Calu3 (cell line): ENCODE data around the gene LILRA2. TPM values are rescaled to one million over a fixed set of nuclear protein-coding genes. Genes with fewer than 3 reads are reported as not detected.

Experiments used
- BruUV-seq: library from RNA; stranded (reverse); fragments of 400-500 nt; replicated peaks from 2 replicates; lab custom pipeline; 2021; lab: Mats Ljungman, UMichigan
- CTCF ChIA-PET: fragments of 300-600 bp; sonication (Branson Sonifier 250); formaldehyde crosslinking; loops from one replicate; lab custom pipeline; 2022; ENCODE audit warnings: antibody characterized with exemption; lab: Charles Lee
- DNase-seq: peaks from one replicate; pipeline ENCODE4 v3.0.0; 2022
- H3K27ac Mint-ChIP-seq: one replicate; pipeline ENCODE4 v1.8.0; 2022; ENCODE audit warnings: mixed read lengths; ENCODE audit not compliant: unreplicated experiment
- H3K27me3 Mint-ChIP-seq: one replicate; pipeline ENCODE4 v1.8.0; 2022; ENCODE audit warnings: mixed read lengths; ENCODE audit not compliant: unreplicated experiment
- H3K36me3 Mint-ChIP-seq: one replicate; pipeline ENCODE4 v1.8.0; 2022; ENCODE audit warnings: mild to moderate bottlenecking, moderate library complexity, mixed read lengths; ENCODE audit not compliant: insufficient read depth, unreplicated experiment
- H3K4me1 Mint-ChIP-seq: one replicate; pipeline ENCODE4 v1.8.0; 2022; ENCODE audit warnings: mild to moderate bottlenecking, low read depth, mixed read lengths; ENCODE audit not compliant: unreplicated experiment
- H3K4me3 Mint-ChIP-seq: one replicate; pipeline ENCODE4 v1.8.0; 2022; ENCODE audit warnings: mild to moderate bottlenecking, low read depth, moderate library complexity, mixed read lengths; ENCODE audit not compliant: unreplicated experiment
- H3K9me3 Mint-ChIP-seq: one replicate; pipeline ENCODE4 v1.8.0; 2022; ENCODE audit warnings: low read depth, mixed read lengths; ENCODE audit not compliant: unreplicated experiment
- intact Hi-C: fragments of 100-400 bp; cut with micrococcal nuclease; formaldehyde crosslinking; loops from one replicate; pipeline ENCODE4 v1.10.0; 2022; ENCODE audit not compliant: unreplicated experiment
- total RNA-seq: library from RNA; stranded (reverse); gene quantifications from 2 replicates; pipeline ENCODE4 v1.2.3, GENCODE V29; 2022
- TF ChIP-seq, protein P1 (sequence below): fragments of 200-600 bp; IDR thresholded peaks from one replicate; pipeline ENCODE4 v1.8.0; 2022; ENCODE audit warnings: antibody characterized with exemption; ENCODE audit not compliant: unreplicated experiment

Gene LILRA2
- total RNA-seq, 1 experiment from 2014 or later = not detected

GRCh38 chr19:54554896-54555295 lies 18.7 kb upstream of the LILRA2 start:
- intact Hi-C loops = no loop called here
- Mint-ChIP-seq H3K4me3 (no peak overlapping the region), H3K36me3 (no peaks in the 10 kb centered on the region), H3K27me3 (no peaks in the 10 kb centered on the region), H3K27ac (no peak overlapping the region), H3K9me3 (peaks cover 5% of the 10 kb centered on the region), H3K4me1 (no peaks in the 10 kb centered on the region)
- TF ChIP-seq, protein P1, sequence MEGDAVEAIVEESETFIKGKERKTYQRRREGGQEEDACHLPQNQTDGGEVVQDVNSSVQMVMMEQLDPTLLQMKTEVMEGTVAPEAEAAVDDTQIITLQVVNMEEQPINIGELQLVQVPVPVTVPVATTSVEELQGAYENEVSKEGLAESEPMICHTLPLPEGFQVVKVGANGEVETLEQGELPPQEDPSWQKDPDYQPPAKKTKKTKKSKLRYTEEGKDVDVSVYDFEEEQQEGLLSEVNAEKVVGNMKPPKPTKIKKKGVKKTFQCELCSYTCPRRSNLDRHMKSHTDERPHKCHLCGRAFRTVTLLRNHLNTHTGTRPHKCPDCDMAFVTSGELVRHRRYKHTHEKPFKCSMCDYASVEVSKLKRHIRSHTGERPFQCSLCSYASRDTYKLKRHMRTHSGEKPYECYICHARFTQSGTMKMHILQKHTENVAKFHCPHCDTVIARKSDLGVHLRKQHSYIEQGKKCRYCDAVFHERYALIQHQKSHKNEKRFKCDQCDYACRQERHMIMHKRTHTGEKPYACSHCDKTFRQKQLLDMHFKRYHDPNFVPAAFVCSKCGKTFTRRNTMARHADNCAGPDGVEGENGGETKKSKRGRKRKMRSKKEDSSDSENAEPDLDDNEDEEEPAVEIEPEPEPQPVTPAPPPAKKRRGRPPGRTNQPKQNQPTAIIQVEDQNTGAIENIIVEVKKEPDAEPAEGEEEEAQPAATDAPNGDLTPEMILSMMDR = no peak
- CTCF ChIA-PET = no interaction called here
- no peak for DNase-seq
- BruUV-seq = no TSS peak

- no peaks in the 10 kb centered on the region for H3K36me3 Mint-ChIP-seq
- no peaks in the 10 kb centered on the region for H3K27me3 Mint-ChIP-seq
- no TSS peak for BruUV-seq
- CTCF ChIA-PET = no interaction called here
- TF ChIP-seq, protein P1 = no peak
- H3K4me1 Mint-ChIP-seq = no peaks in the 10 kb centered on the region
- H3K27ac Mint-ChIP-seq = no peak overlapping the region
- intact Hi-C loops = no loop called here
- no peak overlapping the region for H3K4me3 Mint-ChIP-seq
- peaks cover 5% of the 10 kb centered on the region for H3K9me3 Mint-ChIP-seq
- no peak for DNase-seq
Observed at GRCh38 chr19:54556194-54556593, 17.4 kb upstream of the LILRA2 start.

GRCh38 chr19:54558339-54558738 lies 15.3 kb upstream of the LILRA2 start:
- CTCF ChIA-PET = no interaction called here
- TF ChIP-seq, protein P1 = no peak
- BruUV-seq = no TSS peak

DNA sequence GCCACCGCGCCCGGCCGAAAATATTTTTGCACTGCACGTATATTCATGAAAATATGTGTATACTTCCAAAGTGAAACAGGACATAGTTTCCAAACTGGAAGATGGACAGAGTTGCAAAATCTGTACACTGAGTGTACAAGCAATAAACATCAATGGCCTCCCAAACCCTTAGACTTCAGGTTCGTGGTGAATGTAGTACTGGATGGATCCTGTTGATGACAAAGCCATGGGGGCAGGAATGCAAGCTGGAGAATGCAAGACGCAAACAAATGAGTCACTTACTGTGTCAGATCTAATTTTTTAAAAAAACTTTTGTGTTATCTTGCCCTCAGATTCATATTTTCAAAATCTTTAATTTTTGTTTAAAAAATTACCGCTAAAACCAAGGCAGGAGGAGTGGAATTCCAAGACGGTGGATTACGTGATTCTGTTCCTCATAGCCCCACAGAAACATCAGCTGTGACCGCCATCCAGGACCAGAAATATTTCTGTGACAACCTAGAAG lies 12.7 kb upstream of the LILRA2 start:
- no peak overlapping the region for H3K4me3 Mint-ChIP-seq
- H3K9me3 Mint-ChIP-seq = no peaks in the 10 kb centered on the region
- H3K4me1 Mint-ChIP-seq = no peaks in the 10 kb centered on the region
- H3K27ac Mint-ChIP-seq = no peak overlapping the region
- no peaks in the 10 kb centered on the region for H3K36me3 Mint-ChIP-seq
- no peak for DNase-seq
- BruUV-seq = no TSS peak
- TF ChIP-seq, protein P1 = no peak
- intact Hi-C loops = loop anchor here (10.0 kb wide), 1 partner anchor 76 kb away; no protein-coding TSS in a partner anchor
- H3K27me3 Mint-ChIP-seq = peaks cover 5% of the 10 kb centered on the region
- CTCF ChIA-PET = no interaction called here

More at GRCh38 chr19:54558339-54558738, 15.3 kb upstream of the LILRA2 start:
- Mint-ChIP-seq H3K4me3 (no peak overlapping the region), H3K4me1 (no peaks in the 10 kb centered on the region), H3K27me3 (no peaks in the 10 kb centered on the region), H3K27ac (no peak overlapping the region), H3K36me3 (no peaks in the 10 kb centered on the region), H3K9me3 (no peaks in the 10 kb centered on the region)
- DNase-seq = no peak
- intact Hi-C loops = no loop called here
